ENCODE results near the gene SNAPC4.
"Not testable (repeated sequence)": the region's sequence is repeated elsewhere in the genome, so short reads cannot be mapped to it uniquely, and the experiment has no call there.

The SNAPC4 gene

DNA sequence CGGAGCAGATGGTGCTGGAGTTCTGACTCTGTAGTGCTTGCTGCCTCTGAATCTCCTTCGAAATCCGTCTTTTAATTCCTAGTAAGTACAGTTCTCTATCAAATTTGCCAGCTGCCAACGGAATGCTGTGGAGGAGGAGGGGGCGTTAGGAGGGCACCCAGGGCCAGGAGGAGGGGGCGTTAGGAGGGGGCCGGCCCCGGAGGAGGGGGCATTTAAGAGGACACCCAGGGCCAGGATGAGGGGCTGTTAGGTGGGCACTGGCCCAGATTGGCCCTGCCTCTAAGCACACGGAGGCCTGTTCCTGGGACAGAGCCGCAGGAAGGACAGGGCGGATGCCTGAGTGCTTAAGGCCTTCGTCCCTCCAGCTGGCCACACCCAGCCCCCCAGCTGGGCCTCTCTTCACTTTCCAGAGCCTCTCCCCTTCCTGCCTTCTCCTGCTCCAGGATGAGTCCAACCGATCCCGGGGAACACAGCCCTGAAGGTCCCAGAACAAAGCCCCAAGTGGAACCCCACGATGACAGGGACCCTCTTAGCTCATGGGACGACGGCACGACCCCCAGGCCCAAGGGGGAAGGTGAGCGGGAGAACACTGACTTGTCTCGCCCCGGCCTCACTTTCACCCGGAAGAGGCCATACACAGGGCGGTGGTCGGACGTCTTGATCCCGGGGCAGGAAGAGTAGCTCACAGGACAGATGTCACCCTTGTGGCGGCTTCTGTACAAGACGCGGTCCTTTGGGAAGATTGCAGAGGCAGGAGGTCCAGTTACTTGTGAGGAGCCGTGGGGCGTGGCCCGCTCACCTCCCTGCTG, 29.9 kb upstream of the SNAPC4 start:
- no peak overlapping the region for H3K9ac ChIP-seq (ENCODE audit: low read depth, low read length)
- H3K27me3 ChIP-seq (ENCODE audit: control insufficient read depth, insufficient read depth, low read length) = no peaks in the 10 kb centered on the region
- H3K4me1 ChIP-seq (ENCODE audit: control insufficient read depth, insufficient read depth, low read length) = no peaks in the 10 kb centered on the region
- no peak overlapping the region for H3K4me3 ChIP-seq (ENCODE audit: low read depth, low read length)
- H3K36me3 ChIP-seq (ENCODE audit: control insufficient read depth, insufficient read depth, low read length) = peaks cover 24% of the 10 kb centered on the region
- H3K9me3 ChIP-seq (ENCODE audit: control insufficient read depth, insufficient read depth, low read length) = no peaks in the 10 kb centered on the region

- H3K36me3 ChIP-seq (ENCODE audit: control insufficient read depth, insufficient read depth, low read length) = peaks cover 28% of the 10 kb centered on the region
- no peak overlapping the region for H3K4me3 ChIP-seq (ENCODE audit: low read depth, low read length)
Observed at GRCh38 chr9:136429075-136429628, 29.2 kb upstream of the SNAPC4 start.

GRCh38 chr9:136426787-136427186, 26.8 kb upstream of the SNAPC4 start:
- Histone ChIP-seq H3K4me3 (ENCODE audit: low read depth, low read length) (no peak overlapping the region), H3K27me3 (ENCODE audit: control insufficient read depth, insufficient read depth, low read length) (no peaks in the 10 kb centered on the region), H3K36me3 (ENCODE audit: control insufficient read depth, insufficient read depth, low read length) (peaks cover 46% of the 10 kb centered on the region), H3K9ac (ENCODE audit: low read depth, low read length) (no peak overlapping the region), H3K9me3 (ENCODE audit: control insufficient read depth, insufficient read depth, low read length) (no peaks in the 10 kb centered on the region), H3K4me1 (ENCODE audit: control insufficient read depth, insufficient read depth, low read length) (no peaks in the 10 kb centered on the region)

More at GRCh38 chr9:136429075-136429628, 29.2 kb upstream of the SNAPC4 start:
- no peaks in the 10 kb centered on the region for H3K27me3 ChIP-seq (ENCODE audit: control insufficient read depth, insufficient read depth, low read length)
- H3K9me3 ChIP-seq (ENCODE audit: control insufficient read depth, insufficient read depth, low read length) = no peaks in the 10 kb centered on the region
- no peaks in the 10 kb centered on the region for H3K4me1 ChIP-seq (ENCODE audit: control insufficient read depth, insufficient read depth, low read length)
- no peak overlapping the region for H3K9ac ChIP-seq (ENCODE audit: low read depth, low read length)

- H3K9ac ChIP-seq (ENCODE audit: low read depth, low read length); H3K4me3 ChIP-seq (ENCODE audit: low read depth, low read length); H3K9me3 ChIP-seq (ENCODE audit: control insufficient read depth, insufficient read depth, low read length); H3K27me3 ChIP-seq (ENCODE audit: control insufficient read depth, insufficient read depth, low read length); H3K4me1 ChIP-seq (ENCODE audit: control insufficient read depth, insufficient read depth, low read length): not testable (repeated sequence)
- peaks cover 44% of the 10 kb centered on the region for H3K36me3 ChIP-seq (ENCODE audit: control insufficient read depth, insufficient read depth, low read length)
Observed at GRCh38 chr9:136425367-136425766, 25.4 kb upstream of the SNAPC4 start.

GRCh38 chr9:136424750-136425362, 24.9 kb upstream of the SNAPC4 start:
- Histone ChIP-seq H3K4me1 (ENCODE audit: control insufficient read depth, insufficient read depth, low read length) (no peaks in the 10 kb centered on the region), H3K4me3 (ENCODE audit: low read depth, low read length) (no peak overlapping the region), H3K9ac (ENCODE audit: low read depth, low read length) (no peak overlapping the region), H3K27me3 (ENCODE audit: control insufficient read depth, insufficient read depth, low read length) (no peaks in the 10 kb centered on the region), H3K36me3 (ENCODE audit: control insufficient read depth, insufficient read depth, low read length) (peaks cover 44% of the 10 kb centered on the region), H3K9me3 (ENCODE audit: control insufficient read depth, insufficient read depth, low read length) (no peaks in the 10 kb centered on the region)

GRCh38 chr9:136423432-136424146, 23.6 kb upstream of the SNAPC4 start:
- Histone ChIP-seq H3K9ac (ENCODE audit: low read depth, low read length) (no peak overlapping the region), H3K4me3 (ENCODE audit: low read depth, low read length) (no peak overlapping the region), H3K36me3 (ENCODE audit: control insufficient read depth, insufficient read depth, low read length) (peaks cover 46% of the 10 kb centered on the region), H3K4me1 (ENCODE audit: control insufficient read depth, insufficient read depth, low read length) (no peaks in the 10 kb centered on the region), H3K27me3 (ENCODE audit: control insufficient read depth, insufficient read depth, low read length) (no peaks in the 10 kb centered on the region), H3K9me3 (ENCODE audit: control insufficient read depth, insufficient read depth, low read length) (no peaks in the 10 kb centered on the region)

DNA sequence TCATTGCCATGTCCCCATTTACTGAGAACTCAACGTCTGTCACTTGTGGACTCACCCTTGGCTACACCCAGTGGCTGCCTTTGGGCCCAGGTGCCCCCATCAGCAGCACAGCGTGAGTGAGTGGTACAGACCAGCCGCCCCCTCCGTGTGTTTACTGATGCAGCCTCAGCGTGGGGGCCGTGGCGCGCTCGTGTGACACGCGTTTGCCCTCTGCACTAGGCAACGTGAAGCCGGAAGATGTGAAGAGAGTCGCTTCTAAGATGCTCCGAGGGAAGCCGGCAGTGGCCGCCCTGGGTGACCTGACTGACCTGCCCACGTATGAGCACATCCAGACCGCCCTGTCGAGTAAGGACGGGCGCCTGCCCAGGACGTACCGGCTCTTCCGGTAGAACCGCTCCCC, 22.9 kb upstream of the SNAPC4 start:
- H3K27me3 ChIP-seq (ENCODE audit: control insufficient read depth, insufficient read depth, low read length) = no peaks in the 10 kb centered on the region
- H3K9ac ChIP-seq (ENCODE audit: low read depth, low read length) = no peak overlapping the region
- H3K4me3 ChIP-seq (ENCODE audit: low read depth, low read length) = no peak overlapping the region
- peaks cover 53% of the 10 kb centered on the region for H3K36me3 ChIP-seq (ENCODE audit: control insufficient read depth, insufficient read depth, low read length)
- H3K9me3 ChIP-seq (ENCODE audit: control insufficient read depth, insufficient read depth, low read length) = no peaks in the 10 kb centered on the region
- H3K4me1 ChIP-seq (ENCODE audit: control insufficient read depth, insufficient read depth, low read length) = no peaks in the 10 kb centered on the region

DNA sequence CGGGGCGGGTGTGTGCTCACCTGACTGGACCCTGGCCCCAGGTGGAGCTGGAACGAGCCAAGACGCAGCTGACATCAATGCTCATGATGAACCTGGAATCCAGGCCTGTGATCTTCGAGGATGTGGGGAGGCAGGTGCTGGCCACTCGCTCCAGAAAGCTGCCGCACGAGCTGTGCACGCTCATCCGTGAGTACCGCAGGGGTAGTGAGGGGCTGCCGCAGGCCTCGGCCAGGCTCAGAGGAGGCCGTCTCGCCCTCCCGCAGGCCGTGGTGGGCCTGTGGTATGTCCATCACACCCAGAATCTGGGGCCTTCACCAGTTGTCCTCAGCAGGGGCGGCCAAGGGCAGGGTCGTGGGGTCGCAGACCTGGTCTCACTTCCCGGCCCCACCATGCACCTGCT, 21.8 kb upstream of the SNAPC4 start:
- Histone ChIP-seq H3K9me3 (ENCODE audit: control insufficient read depth, insufficient read depth, low read length) (no peaks in the 10 kb centered on the region), H3K9ac (ENCODE audit: low read depth, low read length) (no peak overlapping the region), H3K4me3 (ENCODE audit: low read depth, low read length) (no peak overlapping the region), H3K36me3 (ENCODE audit: control insufficient read depth, insufficient read depth, low read length) (peaks cover 60% of the 10 kb centered on the region), H3K4me1 (ENCODE audit: control insufficient read depth, insufficient read depth, low read length) (no peaks in the 10 kb centered on the region), H3K27me3 (ENCODE audit: control insufficient read depth, insufficient read depth, low read length) (no peaks in the 10 kb centered on the region)

GRCh38 chr9:136419092-136419420, 19.1 kb upstream of the SNAPC4 start:
- Histone ChIP-seq H3K4me1 (ENCODE audit: control insufficient read depth, insufficient read depth, low read length) (no peaks in the 10 kb centered on the region), H3K4me3 (ENCODE audit: low read depth, low read length) (no peak overlapping the region), H3K9ac (ENCODE audit: low read depth, low read length) (no peak overlapping the region), H3K9me3 (ENCODE audit: control insufficient read depth, insufficient read depth, low read length) (no peaks in the 10 kb centered on the region), H3K27me3 (ENCODE audit: control insufficient read depth, insufficient read depth, low read length) (no peaks in the 10 kb centered on the region), H3K36me3 (ENCODE audit: control insufficient read depth, insufficient read depth, low read length) (peaks cover 79% of the 10 kb centered on the region)

- Histone ChIP-seq H3K9ac (ENCODE audit: low read depth, low read length) (no peak overlapping the region), H3K9me3 (ENCODE audit: control insufficient read depth, insufficient read depth, low read length) (no peaks in the 10 kb centered on the region), H3K4me3 (ENCODE audit: low read depth, low read length) (no peak overlapping the region), H3K4me1 (ENCODE audit: control insufficient read depth, insufficient read depth, low read length) (no peaks in the 10 kb centered on the region), H3K27me3 (ENCODE audit: control insufficient read depth, insufficient read depth, low read length) (no peaks in the 10 kb centered on the region), H3K36me3 (ENCODE audit: control insufficient read depth, insufficient read depth, low read length) (peaks cover 81% of the 10 kb centered on the region)
Observed at GRCh38 chr9:136418182-136419091, 18.5 kb upstream of the SNAPC4 start.

DNA sequence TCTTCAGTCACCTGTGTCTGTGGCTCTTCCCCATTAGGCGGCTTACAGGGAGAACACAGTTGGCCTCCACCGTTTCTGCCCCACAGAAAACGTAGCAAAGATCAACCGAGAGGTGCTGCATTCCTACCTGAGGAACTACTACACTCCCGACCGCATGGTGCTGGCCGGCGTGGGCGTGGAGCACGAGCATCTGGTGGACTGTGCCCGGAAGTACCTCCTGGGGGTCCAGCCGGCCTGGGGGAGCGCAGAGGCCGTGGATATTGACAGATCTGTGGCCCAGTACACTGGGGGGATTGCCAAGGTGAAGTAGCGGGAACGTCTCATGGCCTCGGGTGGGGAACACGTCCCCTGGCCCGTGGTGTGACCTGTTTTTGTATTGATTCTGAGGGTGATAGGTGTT, 16.9 kb upstream of the SNAPC4 start:
- Histone ChIP-seq H3K9me3 (ENCODE audit: control insufficient read depth, insufficient read depth, low read length) (no peaks in the 10 kb centered on the region), H3K4me3 (ENCODE audit: low read depth, low read length) (no peak overlapping the region), H3K9ac (ENCODE audit: low read depth, low read length) (no peak overlapping the region), H3K36me3 (ENCODE audit: control insufficient read depth, insufficient read depth, low read length) (peaks cover 73% of the 10 kb centered on the region), H3K27me3 (ENCODE audit: control insufficient read depth, insufficient read depth, low read length) (no peaks in the 10 kb centered on the region), H3K4me1 (ENCODE audit: control insufficient read depth, insufficient read depth, low read length) (no peaks in the 10 kb centered on the region)

All from iPS-15b (cell line).